Body of pancreas (tissue), 4 donors: Measurements from ENCODE around the gene TDRD9.

Source experiments
- POLR2A ChIP-seq, 3 donors: fragments of 450-650 bp; IDR thresholded peaks; one replicate each; pipeline ENCODE4 v1.6.1; 2016; ENCODE audit warnings: antibody characterized with exemption in 3 of 3, mild to moderate bottlenecking in 2 of 3
- TF ChIP-seq, protein P1 (sequence below), 7 experiments: fragments of 450-650 bp in 4 of 7; fragments of 200-600 bp in 3 of 7; sonication (generic) in 3 of 7; IDR thresholded peaks; one replicate each; pipeline ENCODE4 v1.5.1; 2016 to 2019; ENCODE audit warnings: antibody characterized with exemption in 7 of 7

DNA sequence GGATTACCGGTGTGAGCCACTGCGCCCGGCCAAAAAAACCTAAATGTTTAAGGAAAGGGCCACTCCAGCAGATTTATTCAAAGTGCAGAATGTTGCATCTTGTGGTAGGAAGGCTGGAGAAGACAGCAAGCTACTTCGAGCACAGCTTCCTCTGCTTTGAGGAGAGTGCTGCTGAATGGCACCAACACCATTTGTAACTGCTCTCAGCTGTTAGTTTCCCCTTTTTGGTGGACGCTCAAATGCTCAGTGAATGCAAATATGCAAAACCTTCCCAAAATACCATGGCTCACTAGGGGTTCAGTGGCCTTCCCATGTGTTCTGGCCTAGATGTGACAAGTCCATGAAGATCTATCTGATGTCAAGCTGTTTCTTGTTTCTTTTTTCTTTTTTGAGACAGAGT, 2.9 kb upstream of the TDRD9 start:
- TF ChIP-seq, protein P1, sequence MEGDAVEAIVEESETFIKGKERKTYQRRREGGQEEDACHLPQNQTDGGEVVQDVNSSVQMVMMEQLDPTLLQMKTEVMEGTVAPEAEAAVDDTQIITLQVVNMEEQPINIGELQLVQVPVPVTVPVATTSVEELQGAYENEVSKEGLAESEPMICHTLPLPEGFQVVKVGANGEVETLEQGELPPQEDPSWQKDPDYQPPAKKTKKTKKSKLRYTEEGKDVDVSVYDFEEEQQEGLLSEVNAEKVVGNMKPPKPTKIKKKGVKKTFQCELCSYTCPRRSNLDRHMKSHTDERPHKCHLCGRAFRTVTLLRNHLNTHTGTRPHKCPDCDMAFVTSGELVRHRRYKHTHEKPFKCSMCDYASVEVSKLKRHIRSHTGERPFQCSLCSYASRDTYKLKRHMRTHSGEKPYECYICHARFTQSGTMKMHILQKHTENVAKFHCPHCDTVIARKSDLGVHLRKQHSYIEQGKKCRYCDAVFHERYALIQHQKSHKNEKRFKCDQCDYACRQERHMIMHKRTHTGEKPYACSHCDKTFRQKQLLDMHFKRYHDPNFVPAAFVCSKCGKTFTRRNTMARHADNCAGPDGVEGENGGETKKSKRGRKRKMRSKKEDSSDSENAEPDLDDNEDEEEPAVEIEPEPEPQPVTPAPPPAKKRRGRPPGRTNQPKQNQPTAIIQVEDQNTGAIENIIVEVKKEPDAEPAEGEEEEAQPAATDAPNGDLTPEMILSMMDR (IDR thresholded peaks at IDR 0.05), result no peak
- TF ChIP-seq POLR2A (IDR thresholded peaks at IDR 0.05), result no peak
